Osteoblast (primary cell): ENCODE results near the gene GPR137B. TPM values are rescaled to one million over a fixed set of nuclear protein-coding genes. Genes with fewer than 3 reads are reported as not detected.

Experiments
- DNase-seq: peaks from one replicate; pipeline ENCODE4 v3.0.0; 2011; ENCODE audit warnings: low spot score, mixed read lengths; ENCODE audit not compliant: insufficient read length; ENCODE audit errors: missing footprints
- H2AFZ ChIP-seq: 2 replicates; pipeline ENCODE4 v1.6.0; 2011; ENCODE audit warnings: mild to moderate bottlenecking, low read length
- H3K27ac ChIP-seq: 2 replicates; pipeline ENCODE4 v1.5.1; 2011; ENCODE audit warnings: mild to moderate bottlenecking, low read depth, low read length, moderate library complexity
- H3K27me3 ChIP-seq: 2 replicates; pipeline ENCODE4 v1.6.0; 2012; ENCODE audit warnings: mild to moderate bottlenecking, control low read depth, inconsistent platforms, low read length, moderate library complexity; ENCODE audit not compliant: insufficient read depth
- H3K36me3 ChIP-seq: 2 replicates; pipeline ENCODE4 v1.5.1; 2011; ENCODE audit warnings: mild to moderate bottlenecking, low read length, control low read depth, moderate library complexity; ENCODE audit not compliant: insufficient read depth
- H3K4me1 ChIP-seq: 2 replicates; pipeline ENCODE4 v1.5.1; 2011; ENCODE audit warnings: mild to moderate bottlenecking, low read length, control low read depth, moderate library complexity; ENCODE audit not compliant: insufficient read depth
- H3K4me2 ChIP-seq: 2 replicates; pipeline ENCODE4 v1.6.0; 2011; ENCODE audit warnings: mild to moderate bottlenecking, low read length; ENCODE audit not compliant: insufficient read depth
- H3K4me3 ChIP-seq: fragments of 200-600 bp; sonication (generic); 3 replicates; pipeline ENCODE4 v1.5.1; 2012; ENCODE audit warnings: mild to moderate bottlenecking, low read length, inconsistent platforms; ENCODE audit not compliant: insufficient read depth
- H3K79me2 ChIP-seq: 2 replicates; pipeline ENCODE4 v1.6.0; 2012; ENCODE audit warnings: mild to moderate bottlenecking, low read length, control low read depth, inconsistent platforms; ENCODE audit not compliant: insufficient read depth
- H3K9me3 ChIP-seq: 2 replicates; pipeline ENCODE4 v1.5.1; 2011; ENCODE audit warnings: low read depth, low read length, control low read depth
- H4K20me1 ChIP-seq: 2 replicates; pipeline ENCODE4 v1.6.0; 2012; ENCODE audit warnings: mild to moderate bottlenecking, low read length, control low read depth; ENCODE audit not compliant: insufficient read depth
- CTCF ChIP-seq: IDR thresholded peaks from 2 replicates; pipeline ENCODE4 v1.5.1; 2011; ENCODE audit warnings: mild to moderate bottlenecking, low read depth, low read length, moderate library complexity; ENCODE audit errors: extremely low read depth
- total RNA-seq: library from RNA; depleted of rRNA; stranded (reverse); fragments of >200 nt; gene quantifications from 2 replicates; pipeline ENCODE4 v1.2.3, GENCODE V29; 2012

The GPR137B gene
- total RNA-seq, 1 donor, result 23.5 TPM

- Histone ChIP-seq H3K36me3 (no peaks in the 10 kb centered on the region), H3K27me3 (peaks cover 5% of the 10 kb centered on the region), H3K9me3 (no peaks in the 10 kb centered on the region), H3K27ac (no peak overlapping the region), H4K20me1 (no peaks in the 10 kb centered on the region), H3K4me1 (no peaks in the 10 kb centered on the region), H3K4me3 (no peak overlapping the region), H3K79me2 (no peaks in the 10 kb centered on the region), H3K4me2 (no peak overlapping the region), H2AFZ (no peak overlapping the region)
- no peak for TF ChIP-seq CTCF
- DNase-seq, result peak; percentile 74
These were observed 10.4 kb upstream of the GPR137B start for GRCh38 chr1:236131916-236132315.

DNA sequence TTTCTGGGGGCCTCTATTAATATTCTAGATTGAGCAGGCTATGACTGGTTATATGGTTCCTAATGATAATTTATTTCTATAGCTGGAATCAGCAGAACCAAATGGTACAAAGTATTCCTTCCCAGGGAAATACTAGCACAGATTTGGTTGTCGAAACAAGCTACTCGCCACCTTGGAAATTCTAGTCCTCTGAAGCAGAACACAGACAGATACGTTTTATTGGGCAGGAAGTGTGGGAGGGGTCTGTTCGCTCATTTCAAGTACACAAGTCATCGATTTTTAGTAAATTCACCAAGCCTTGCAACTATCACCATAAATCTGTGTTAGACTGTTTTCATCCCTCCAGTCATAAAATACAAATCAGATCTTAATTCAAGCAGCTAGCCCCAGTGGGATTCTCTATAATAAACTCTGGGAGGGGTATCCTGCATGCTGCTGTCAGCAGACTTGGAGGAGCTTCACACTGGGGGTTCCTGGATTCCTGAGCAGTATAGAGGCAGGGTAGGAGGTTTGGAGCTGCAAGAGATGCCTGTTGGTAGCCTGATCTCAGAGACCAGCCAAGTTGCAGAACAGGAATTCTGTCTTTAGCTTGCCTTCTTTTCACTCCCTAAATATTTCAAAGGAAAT lies 9.8 kb upstream of the GPR137B start:
- Histone ChIP-seq H3K4me2 (no peak overlapping the region), H2AFZ (no peak overlapping the region), H3K27me3 (peaks cover 5% of the 10 kb centered on the region), H3K4me1 (no peaks in the 10 kb centered on the region), H3K27ac (no peak overlapping the region), H3K36me3 (no peaks in the 10 kb centered on the region), H3K4me3 (no peak overlapping the region), H3K79me2 (no peaks in the 10 kb centered on the region), H4K20me1 (no peaks in the 10 kb centered on the region), H3K9me3 (no peaks in the 10 kb centered on the region)
- no peak for TF ChIP-seq CTCF
- peak; percentile 44 for DNase-seq

DNA sequence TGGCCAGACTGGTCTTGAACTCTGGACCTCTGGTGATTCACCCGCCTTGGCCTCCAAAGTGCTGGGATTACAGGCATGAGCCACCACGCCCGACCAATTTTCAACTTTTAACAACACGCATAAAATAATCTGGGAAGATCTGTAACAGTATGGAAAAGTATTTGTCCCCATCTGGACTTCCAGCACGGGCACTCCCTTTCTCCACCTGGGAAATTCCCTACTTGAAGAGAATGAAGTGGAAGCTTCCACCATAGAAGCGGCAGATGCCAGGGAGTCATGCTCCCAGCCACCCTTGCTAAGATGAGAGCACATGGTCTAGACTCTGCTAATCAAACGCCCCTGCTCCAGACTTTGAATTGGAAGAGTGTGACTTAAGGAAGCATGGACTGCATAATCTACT lies 9.0 kb upstream of the GPR137B start:
- no peak overlapping the region for H3K27ac ChIP-seq
- no peaks in the 10 kb centered on the region for H4K20me1 ChIP-seq

DNA sequence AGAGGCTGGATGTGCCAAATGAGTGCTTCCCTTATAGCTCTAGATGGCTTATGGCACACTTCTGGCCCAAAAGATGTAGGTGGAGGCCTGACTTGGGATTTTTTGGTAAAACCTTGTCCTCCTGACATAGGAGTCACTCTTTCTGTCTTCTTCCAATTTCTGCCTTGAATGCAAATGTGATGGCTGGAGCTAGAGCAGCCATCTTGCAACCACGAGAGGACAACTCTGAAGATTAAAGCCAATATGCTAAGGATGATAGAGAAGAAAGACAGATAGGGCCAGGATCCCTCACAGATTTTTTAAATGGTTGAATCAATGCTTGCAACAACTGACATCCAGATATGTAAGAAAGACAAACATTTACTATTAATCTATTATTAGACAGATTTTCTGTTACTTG lies 8.5 kb upstream of the GPR137B start:
- no peak overlapping the region for H3K4me3 ChIP-seq
- no peaks in the 10 kb centered on the region for H3K36me3 ChIP-seq
- no peaks in the 10 kb centered on the region for H3K79me2 ChIP-seq
- H4K20me1 ChIP-seq, result no peaks in the 10 kb centered on the region
- peak; percentile 25 for DNase-seq
- H3K27me3 ChIP-seq, result peaks cover 5% of the 10 kb centered on the region
- no peak for TF ChIP-seq CTCF
- H3K27ac ChIP-seq, result no peak overlapping the region
- no peaks in the 10 kb centered on the region for H3K9me3 ChIP-seq
- no peaks in the 10 kb centered on the region for H3K4me1 ChIP-seq
- H2AFZ ChIP-seq, result no peak overlapping the region
- H3K4me2 ChIP-seq, result no peak overlapping the region

More for the DNA sequence above, 9.0 kb upstream of the GPR137B start:
- Histone ChIP-seq H3K9me3 (no peaks in the 10 kb centered on the region), H3K4me2 (no peak overlapping the region), H3K79me2 (no peaks in the 10 kb centered on the region), H3K27me3 (peaks cover 5% of the 10 kb centered on the region), H3K4me3 (no peak overlapping the region), H3K36me3 (no peaks in the 10 kb centered on the region), H3K4me1 (no peaks in the 10 kb centered on the region), H2AFZ (no peak overlapping the region)
- no peak for TF ChIP-seq CTCF
- peak; percentile 36 for DNase-seq
